OCI-LY3 (cell line): ENCODE results near the gene FBXO34.

Experiments used
- EZH2phosphoT487 ChIP-seq: fragments of 200-600 bp; shearing (Covaris generic); IDR thresholded peaks from 2 replicates; pipeline ENCODE4 v1.6.1; 2018; ENCODE audit warnings: antibody characterized with exemption, mixed run types, low read depth
- TF ChIP-seq, protein P1 (sequence below): fragments of 200-600, 300-600 bp; sonication (generic); IDR thresholded peaks from 2 replicates; pipeline ENCODE4 v1.5.1; 2014; ENCODE audit warnings: antibody characterized with exemption, low read length, low read depth

DNA sequence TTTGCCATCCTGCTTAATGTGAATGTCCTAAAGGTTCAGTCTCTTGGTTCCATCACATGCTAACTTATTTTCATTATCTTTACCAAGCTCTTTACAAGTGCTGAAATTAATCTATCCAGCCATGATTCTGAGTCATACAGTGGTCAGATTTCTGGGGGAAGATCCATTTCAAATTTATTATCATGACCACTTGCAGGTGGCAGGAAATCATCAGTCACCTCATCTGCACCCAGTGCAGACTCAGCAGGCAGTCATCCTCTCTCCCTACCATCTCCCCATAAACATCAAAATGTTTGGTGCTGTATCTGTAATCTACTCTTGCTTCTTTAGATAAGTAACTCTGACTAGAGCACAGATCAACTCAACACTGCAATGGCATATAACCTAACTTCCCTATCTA, 116.9 kb downstream of the FBXO34 start:
- TF ChIP-seq, protein P1, sequence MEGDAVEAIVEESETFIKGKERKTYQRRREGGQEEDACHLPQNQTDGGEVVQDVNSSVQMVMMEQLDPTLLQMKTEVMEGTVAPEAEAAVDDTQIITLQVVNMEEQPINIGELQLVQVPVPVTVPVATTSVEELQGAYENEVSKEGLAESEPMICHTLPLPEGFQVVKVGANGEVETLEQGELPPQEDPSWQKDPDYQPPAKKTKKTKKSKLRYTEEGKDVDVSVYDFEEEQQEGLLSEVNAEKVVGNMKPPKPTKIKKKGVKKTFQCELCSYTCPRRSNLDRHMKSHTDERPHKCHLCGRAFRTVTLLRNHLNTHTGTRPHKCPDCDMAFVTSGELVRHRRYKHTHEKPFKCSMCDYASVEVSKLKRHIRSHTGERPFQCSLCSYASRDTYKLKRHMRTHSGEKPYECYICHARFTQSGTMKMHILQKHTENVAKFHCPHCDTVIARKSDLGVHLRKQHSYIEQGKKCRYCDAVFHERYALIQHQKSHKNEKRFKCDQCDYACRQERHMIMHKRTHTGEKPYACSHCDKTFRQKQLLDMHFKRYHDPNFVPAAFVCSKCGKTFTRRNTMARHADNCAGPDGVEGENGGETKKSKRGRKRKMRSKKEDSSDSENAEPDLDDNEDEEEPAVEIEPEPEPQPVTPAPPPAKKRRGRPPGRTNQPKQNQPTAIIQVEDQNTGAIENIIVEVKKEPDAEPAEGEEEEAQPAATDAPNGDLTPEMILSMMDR = no peak
- no peak for TF ChIP-seq EZH2phosphoT487
